Stimulated activated naive CD4-positive, alpha-beta T cell (primary cell): Measurements from ENCODE around the gene PIAS1.
"Not testable (repeated sequence)": the region's sequence is repeated elsewhere in the genome, so short reads cannot be mapped to it uniquely, and the experiment has no call there.

Experiments used
- DNase-seq, 6 experiments: peaks; one replicate each; lab custom pipeline; 2025; lab: John Stamatoyannopoulos, UW

Gene PIAS1

DNA sequence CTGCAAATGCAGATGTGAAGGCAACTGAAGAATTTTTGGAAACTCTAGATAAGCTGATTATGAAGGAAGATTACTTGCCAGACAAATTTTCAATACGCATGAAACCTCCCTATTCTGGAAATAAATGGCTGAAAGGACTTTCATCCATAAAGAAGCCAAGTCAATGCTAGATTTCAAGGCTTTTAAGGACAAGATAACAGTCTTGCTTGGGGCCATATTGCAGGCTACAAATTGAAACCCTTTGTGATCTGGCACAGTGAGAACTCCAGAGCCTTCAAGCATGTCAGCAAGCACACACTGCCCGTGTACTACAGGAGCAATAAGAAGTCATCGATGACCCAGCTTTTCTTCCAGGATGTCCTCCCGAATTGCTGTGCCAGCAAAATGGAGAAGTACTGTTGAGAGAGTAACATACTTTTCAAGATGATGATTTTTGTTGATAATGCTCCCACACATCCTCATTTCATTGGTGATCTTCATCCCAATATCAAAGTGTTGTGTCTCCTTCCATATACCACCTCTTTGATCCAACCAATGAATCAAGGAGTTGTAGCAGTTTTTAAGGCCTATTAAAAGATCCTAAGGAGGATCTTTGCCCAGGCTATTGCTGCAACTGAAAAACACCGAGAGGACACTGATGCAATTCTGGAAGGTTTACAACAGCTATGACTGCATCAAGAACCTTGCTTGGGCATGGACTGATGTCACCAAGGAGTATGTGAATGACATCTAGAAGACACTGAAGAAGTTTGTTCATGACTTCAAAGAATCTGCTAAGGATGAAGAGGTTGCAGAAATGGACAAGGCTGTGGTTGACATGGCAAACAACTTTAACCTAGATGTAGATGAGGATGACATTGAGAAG lies 130.7 kb downstream of the PIAS1 start:
- no peak for DNase-seq

DNA sequence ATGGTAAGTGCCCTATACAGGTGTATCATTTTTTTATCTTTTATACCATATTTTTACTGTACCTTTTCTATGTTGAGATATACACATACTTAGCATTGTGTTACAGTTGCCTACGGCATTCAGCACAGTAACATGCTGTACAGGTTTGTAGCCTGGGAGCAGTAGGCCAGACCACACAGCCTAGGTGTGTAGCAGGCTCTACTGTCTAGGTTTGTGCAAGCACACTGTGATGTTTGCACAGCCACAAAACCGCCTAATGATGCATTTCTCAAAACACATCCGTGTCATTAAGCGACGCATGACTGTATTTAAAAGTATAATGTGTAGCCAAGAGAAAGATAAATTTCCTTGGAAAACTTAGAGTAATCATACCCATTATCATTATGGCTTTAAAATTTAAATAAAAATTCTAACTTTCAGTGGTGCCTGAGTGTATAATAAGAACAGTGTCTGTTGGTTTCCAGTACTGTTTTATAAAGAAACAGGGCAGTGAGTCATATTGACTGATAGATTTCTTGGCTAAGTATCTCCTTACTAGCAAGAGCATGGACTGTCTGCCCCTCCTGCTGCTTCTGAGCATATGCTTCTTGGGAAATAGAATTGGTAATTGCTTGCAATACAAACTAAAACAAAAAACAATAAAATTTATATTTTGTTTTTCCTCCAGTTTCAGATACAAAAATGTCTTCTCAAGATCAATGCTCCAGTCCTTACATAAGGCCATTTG lies 132.7 kb downstream of the PIAS1 start:
- no peak for DNase-seq

DNA sequence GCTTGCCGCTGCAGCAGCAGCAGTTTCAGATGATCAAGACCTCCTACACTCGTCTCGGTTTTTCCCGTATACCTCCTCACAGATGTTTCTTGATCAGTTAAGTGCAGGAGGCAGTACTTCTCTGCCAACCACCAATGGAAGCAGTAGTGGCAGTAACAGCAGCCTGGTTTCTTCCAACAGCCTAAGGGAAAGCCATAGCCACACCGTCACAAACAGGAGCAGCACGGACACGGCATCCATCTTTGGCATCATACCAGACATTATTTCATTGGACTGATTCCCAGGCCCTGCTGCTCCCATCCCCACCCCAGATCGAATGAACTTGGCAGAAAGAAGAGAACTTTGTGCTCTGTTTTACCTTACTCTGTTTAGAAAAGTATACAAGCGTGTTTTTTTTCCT lies 133.4 kb downstream of the PIAS1 start:
- no peak for DNase-seq

DNA sequence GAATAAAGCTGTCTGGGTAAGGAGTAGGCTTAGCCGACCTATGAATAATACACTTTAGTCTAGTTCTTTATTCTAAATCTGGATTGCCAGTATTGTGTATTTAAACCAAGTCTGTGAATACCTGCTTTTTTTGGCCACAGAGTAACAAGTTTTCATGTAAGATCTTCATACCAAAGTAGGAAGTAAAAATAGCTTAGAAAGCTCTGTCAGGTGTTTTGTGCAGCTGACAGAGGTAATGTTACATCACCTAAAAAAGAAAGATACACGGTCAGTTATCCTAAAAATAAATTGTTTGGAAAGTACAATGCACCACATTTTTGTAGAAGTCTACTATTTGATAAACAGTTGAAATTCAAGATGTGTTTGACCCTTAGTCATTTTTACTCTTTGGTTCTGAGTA lies 134.5 kb downstream of the PIAS1 start:
- no peak for DNase-seq

DNA sequence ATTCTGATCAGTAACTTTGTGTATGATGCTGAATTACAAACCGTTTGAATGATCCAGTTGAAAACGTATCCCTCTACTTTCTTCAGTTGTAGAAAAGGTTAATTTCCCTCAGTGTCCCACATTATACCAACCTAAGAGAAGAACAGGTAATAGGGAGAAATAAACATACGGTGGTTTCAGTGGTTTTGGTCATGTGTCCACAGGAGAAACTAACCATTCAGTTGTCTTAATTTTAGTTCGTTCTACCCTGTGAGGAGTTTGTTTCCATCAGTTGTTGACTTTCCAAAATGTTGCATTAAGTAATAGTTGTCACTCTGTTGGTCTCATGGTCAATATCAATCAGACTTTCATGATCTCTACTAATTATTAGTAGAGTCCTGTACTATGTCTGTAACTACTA lies 135.9 kb downstream of the PIAS1 start:
- DNase-seq = no peak

DNA sequence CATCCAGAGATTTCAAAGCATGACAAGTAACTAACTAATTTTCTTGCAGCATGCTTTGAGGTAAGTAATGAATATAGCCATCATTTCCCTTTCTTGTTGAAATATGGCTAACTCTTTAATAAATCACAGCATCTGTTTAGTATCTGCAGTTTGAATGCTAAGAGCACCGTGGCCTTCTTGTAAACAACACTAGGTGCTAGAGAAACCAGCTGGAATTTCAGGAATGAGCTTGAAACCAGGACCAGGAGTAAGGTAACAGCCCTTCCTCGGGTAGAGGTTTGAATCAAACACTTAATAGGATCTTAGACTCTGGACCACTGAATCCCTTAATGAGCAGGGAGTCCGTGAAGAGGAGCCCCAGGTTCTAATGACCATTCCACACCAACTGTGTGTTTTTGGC lies 137.4 kb downstream of the PIAS1 start:
- no peak for DNase-seq

DNA sequence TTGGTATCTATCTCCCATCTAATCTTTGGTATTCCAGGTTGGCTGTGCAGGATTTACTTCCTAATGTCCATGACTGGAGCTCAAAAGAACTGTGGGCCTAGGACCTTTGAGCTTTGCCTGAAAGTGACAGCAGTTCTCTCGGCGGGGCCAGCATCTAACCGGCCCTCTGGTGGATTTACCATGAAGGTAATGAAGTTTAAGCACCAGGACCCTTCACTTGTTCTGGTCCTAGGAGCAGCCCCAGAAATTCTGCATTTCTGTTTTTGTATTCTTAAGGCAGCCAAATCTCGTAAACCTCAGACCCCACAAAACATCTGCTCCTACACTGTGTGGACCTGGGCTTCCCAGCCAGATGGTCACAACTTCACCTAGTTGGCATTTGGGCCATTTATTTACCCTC lies 138.0 kb downstream of the PIAS1 start:
- no peak for DNase-seq

DNA sequence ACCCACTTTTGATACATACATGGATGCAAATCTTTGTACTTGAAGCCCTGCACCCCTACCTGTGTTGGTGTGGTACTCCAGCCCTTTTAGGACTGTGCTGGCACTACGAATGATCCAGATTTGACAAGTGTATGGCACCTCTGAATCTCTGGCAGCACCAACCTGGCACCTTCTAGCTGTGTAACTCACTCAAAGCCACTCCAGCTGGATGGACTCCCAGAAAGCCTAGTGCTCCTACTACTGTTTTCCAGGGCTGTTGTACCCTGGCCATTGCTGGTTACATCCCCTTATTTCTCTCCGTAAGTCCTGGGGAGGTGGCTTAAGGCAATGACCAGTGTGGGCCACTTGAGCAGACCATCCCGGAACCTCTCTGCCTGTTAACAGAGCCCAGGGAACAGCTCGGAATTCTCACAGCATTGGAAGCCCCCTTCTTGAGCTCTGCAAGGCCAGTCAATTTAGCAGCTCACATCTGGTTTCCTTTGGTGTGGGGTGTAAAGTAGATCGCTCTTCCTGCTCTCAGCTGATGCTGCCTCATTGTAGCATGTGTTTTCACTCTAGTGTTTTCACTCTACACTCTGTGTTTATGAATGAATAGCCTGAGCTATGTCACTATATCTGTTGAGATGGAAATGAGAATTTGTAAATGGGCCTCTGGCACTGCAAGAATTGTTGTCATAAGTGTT lies 138.8 kb downstream of the PIAS1 start:
- DNase-seq = no peak

DNA sequence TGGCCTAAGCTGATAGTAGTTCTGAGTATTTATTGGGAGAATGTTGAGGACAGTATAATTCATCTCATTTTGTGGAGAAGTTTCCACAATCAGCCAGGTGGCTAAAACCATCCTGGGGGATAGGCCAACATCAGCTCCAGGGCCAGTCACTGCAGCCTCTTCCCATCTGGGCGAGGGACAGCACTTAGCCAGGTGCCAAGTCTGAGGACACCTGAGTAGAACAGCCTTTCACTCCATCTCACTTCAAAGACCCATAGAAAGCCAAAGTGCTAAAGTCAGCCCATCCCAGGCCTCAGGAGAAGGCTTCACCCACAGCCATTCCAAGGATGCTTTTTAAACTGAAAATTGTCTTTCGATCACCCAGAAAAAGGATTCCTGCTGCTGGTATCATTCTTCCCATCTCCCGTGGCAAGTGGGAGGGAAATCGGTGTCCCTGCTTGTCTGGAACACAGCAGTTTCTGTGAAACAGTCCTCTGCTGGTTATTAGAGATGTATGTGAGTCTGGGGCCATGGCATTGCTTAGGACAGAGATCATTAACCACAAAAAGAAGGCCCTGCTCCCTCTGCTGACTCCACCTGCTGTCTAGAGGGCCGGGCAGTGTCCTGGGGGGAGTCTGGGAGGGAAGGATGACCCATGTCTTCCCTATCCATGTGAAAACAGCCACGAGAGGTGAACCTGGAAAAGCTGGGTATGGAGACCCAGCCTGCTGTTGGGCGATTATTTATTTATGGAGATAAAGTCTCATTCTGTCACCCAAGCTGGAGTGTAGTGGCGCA lies 141.4 kb downstream of the PIAS1 start:
- DNase-seq = no peak

DNA sequence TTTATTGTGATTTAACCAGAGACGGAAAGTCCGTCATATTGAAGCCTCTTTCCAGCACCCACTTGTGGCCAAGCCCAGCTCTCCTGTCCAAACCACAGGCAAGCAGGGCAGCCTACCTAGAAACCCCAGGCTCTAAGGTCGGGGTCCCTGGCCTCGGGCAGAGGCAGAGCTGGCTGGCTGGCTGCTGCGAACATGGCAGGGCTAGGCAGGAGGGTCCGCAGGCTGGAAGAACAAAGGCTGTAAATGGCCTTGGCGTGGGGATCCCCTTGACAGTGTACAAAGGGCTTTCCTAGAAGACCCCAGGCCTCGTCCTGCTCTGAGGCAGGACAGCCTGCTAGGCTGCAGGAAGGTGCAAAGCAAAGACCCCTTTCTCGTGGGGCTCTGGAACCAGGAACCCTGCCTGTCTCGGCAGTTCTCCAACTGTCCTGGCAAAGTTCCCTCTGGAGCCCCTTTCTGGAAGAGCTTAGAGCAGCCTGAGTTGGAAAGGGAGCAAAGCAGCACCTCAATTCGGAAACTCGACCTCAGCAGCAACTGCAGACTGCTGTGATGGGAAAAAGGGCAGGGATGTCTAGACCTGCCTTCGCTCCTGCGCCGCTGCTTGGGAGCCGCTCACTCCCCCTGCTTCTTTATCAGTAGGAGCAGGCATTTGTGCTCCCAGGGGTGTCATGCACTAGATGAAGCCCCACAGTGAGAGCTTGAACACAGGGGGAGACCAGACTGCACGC lies 142.5 kb downstream of the PIAS1 start:
- no peak for DNase-seq

DNA sequence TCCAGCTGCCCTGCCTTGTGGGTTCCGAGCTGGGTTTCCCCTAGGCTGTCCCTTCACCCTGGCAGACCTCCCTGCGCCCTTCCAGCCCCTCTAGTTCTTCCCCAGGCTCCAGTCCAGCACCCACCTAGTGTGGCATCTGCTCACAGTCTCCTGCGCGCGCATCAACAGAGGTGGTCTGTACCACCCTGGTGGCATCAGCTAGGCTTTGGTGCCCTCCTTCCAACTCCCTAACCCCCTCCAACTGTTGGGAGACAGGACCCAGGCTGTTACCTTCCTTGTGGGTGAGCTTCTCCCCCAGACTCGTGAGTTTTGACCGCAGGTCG lies 143.0 kb downstream of the PIAS1 start:
- no peak for DNase-seq

DNA sequence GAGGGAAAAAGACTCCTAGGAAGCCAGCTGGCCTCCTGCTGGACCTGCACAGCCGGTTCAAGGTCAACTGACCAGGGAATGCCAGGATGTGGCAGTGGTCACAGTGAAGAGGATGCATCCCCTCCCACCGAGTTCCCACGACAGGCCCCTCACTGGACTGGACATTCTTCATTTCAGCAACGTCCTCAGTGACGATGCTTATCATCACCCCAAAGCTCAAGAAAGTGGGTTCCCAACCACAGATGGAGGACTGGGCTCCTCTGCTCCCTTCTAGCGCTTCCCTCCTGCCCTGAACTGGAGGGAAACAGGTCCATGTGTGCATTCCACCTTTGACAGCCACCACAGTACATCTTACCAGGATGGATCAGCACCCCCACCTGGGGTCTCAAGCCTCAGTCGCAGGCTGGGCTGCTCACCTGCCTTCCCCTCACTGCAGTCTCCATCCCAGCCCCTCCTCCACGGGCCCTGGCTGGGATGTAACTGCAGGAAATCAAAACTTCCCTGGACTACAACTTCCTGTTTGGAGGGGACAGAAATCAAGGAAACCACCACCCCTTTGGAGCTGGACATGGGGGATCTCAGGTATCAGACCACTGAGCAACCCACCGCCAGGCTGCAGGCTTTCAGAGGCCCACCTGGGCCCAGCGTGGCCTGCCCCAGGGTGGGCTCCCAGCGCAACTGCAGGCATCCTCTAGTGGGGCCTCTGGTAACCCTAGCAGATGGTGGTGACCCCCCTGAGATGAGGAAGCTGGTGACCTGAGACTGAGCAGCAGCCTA lies 143.7 kb downstream of the PIAS1 start:
- DNase-seq = no peak

DNA sequence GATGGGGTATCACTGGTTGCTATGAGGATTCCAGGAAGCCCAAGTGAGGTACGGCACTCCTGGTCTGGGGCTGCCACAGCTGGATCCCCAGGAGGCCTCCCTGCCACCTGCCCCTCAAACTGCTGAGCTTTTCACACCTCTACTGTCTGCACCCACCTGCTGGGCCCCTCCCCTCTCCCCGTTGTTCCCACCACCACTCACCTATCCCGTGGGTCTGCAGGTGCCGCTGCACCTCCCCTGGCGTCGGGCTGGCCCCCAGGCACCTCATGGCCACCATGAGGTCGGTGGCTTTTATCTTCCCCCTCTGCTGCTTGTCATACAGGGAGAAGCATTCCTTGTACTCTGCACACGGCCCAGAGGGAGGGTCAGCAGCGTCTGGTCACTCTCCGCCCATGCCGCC lies 145.2 kb downstream of the PIAS1 start:
- DNase-seq = no peak

DNA sequence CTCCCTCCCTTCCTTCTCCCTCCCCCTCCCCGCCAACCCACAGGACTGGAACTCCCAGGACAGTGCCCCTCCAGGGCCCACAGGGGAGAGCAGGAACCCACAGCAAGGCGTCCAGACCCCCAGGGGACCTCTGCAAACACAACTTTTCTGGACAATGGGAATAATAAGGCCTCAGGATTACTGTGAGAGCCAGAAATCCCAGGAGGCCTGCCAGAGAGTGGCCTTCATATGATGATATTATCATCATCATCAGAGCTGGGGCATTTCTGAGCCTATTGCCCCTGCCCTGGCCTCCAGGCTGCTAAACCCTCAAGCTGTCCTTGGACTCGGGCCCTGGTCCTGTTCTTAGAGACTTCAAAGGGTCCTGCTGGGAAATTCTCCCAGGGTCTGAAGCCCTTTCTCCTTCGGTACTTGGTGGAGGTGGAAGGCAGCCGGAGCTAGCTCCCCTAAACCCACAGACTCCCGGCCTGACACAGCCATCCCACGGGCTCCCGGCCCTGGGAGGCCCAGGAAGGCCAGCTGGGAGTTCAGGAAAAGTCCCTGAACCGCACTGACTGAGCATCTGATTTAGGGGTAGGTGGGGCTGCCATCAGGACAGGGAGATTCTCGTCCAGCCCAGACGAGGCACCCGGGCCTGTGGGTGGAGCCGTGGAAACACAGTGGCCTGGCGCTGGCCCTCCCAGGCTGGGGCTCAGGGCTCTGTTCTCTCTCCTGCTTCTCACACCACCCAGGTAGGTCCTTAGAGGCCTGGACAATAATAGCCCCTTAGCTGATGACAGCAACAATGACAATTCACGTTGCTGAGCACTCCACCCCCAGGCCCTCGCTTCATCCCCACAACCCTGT lies 146.1 kb downstream of the PIAS1 start:
- no peak for DNase-seq

DNA sequence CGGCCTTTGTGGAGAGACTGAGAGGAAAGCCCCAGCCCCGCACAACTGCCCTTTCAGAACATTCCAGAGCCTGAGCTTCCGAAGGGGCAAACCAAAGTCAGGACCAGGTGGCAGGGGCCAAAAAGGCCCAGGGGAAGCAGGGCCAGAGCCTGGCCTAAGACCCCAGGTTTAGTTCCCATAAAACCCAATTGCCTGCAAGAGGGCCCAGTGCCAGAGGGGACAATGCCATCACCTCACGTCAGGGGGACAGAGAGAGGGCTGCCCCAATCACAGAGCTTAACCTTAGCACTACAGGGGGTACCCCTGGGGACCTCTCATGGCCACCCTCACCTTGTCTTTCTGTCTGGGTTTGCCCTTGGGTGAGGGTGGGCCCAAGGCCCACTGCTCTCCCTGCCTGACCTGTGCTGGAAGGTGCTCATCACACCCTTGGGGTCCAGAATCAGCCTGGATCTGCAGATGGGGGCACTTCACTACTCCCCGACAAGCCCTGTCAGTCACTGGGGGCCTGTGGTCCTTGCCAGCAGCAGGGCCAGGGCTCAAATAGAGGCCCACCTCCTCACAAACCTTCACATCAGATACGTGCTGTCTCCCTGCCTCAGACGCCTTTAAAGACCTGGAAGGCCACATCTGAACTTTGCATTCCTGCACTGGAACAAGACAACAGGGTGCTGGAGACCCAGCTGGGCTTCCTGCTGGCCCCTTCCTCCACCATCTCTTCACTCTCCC lies 147.2 kb downstream of the PIAS1 start:
- DNase-seq = no peak

DNA sequence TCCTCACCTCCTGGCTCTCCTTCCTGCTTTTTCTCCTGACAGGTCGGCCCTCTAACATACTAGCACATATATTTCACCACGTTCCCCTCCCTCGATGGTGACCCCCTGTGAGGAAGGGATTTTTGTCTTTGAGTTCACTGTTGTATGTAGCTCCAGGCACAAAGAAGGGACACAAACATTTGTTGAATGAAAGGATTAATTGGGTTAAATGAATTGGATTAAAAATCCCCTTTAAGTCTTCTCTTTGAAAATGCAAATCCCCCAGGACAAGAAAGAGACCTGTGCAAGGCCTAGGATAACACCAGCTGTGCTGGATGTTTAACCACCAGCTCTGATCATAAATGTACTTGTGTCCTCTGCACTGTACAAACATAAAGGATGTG lies 147.8 kb downstream of the PIAS1 start:
- no peak for DNase-seq

DNA sequence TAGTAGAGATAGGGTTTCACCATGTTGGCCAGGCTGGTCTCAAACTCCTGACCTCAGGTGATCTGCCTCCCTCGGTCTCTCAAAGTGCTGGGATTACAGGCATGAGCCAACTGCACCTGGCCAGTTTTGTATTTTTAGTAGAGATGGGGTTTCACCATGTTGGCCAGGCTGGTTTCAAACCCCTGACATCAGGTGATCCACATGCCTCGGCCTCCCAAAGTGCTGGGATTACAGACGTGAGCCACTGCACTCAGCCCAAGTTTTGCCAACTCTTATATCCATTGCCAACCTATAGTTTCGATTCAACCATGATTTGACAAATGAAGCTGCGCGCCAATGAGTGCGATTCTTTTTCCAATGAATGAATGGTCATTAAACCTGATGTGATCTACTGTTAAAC lies 148.9 kb downstream of the PIAS1 start:
- not testable (repeated sequence) for DNase-seq

DNA sequence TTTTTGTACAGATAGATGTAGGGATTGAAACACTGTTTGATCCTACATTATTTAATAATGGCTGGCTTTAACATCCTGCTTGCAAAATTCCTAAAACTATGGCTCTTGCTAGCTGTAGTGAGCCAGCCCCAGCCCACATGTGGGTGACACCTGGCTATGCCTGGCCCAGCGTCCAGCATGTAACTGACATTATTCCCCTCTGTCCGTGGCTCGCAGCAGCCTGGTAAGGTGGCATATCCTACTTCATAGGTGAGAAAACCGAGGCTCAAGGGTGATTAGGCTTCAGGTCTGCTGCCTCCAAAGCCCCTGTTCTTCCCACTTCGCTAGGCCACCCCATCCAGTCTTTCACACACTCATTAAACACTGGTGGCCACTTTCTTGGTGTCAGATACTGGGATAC lies 149.4 kb downstream of the PIAS1 start:
- DNase-seq = no peak

DNA sequence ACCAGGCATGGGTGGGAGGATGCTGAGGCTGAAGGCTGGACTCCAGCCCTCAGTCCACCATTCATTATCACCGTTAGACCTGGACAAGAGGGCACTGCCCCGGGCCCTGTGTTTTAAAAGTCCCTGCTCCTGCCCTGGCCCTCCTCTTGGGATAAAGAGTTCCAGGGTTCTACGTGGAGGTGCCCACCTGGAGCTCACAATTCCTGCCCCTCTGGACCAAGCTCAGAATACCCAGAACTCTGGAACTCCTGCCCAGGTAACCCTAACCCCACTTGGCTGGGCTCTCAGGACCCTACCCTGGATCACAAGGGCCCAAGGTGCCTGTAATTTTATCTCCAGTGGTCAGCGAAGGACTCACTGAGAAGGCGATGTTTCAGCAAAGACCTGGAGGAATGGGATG lies 149.8 kb downstream of the PIAS1 start:
- no peak for DNase-seq
